ENCODE measurements around the gene WNT4. TPM values are rescaled to one million over a fixed set of nuclear protein-coding genes. Genes with fewer than 3 reads are reported as not detected.

WNT4 gene
- total RNA-seq, 4 donors from 2014 or later: 0.12 to 0.27 (median 0.27) TPM; not detected in 1

GRCh38 chr1:22071511-22071910 lies 71.4 kb downstream of the WNT4 start:
- H3K4me3 ChIP-seq: no peak overlapping the region
- H3K9me3 ChIP-seq: no peaks in the 10 kb centered on the region
- peaks cover 16 to 97% (median 53%) of the 10 kb centered on the region in 3 donors for H3K4me1 ChIP-seq
- no peaks in the 10 kb centered on the region for H3K27me3 ChIP-seq
- no peak for ATAC-seq
- H3K27ac ChIP-seq: no peak overlapping the region
- no peak for TF ChIP-seq EP300 (IDR thresholded peaks at IDR 0.05)
- no peak for TF ChIP-seq CTCF (IDR thresholded peaks at IDR 0.05)
- TF ChIP-seq POLR2AphosphoS5 (IDR thresholded peaks at IDR 0.05): no peak
- TF ChIP-seq POLR2A (IDR thresholded peaks at IDR 0.05): no peak
- 61 to 72% methylated on average over 2 of the region's 2 CpGs for WGBS, 2 donors (ENCODE audit: low coverage in 1 of 2)
- no peaks in the 10 kb centered on the region for H3K36me3 ChIP-seq

Other genes with a start within 250 kb of the WNT4 start
- 1,000 to 10,000 TPM in 1 of 4 donors, 100 to 1,000 TPM in 3; 311 to 1,021 (median 351) TPM for gene HSPG2, start 205.8 kb downstream of the WNT4 start, total RNA-seq
- gene CELA3B, start 166.1 kb downstream of the WNT4 start, total RNA-seq: not detected
- not detected for gene CELA3A, start 141.4 kb downstream of the WNT4 start, total RNA-seq
- 100 to 1,000 TPM; 190 to 309 (median 205) TPM for gene CDC42, start 90.4 kb downstream of the WNT4 start, total RNA-seq

Data from gastroesophageal sphincter (tissue), 4 donors.